Forelimb muscle (tissue), 1 donor: ENCODE measurements around the gene WDFY2. TPM values are rescaled to one million over a fixed set of nuclear protein-coding genes. Genes with fewer than 3 reads are reported as not detected.
"Not testable (repeated sequence)": the region's sequence is repeated elsewhere in the genome, so short reads cannot be mapped to it uniquely, and the experiment has no call there.

Source experiments
- DNase-seq: peaks from one replicate; pipeline ENCODE4 v3.0.0-alpha.2; 2013; ENCODE audit warnings: low read depth
- polyA plus RNA-seq: library from polyadenylated mRNA; unstranded; fragments of 120-200 nt; gene quantifications from one replicate; pipeline ENCODE4 v1.2.1, GENCODE V29; 2013; ENCODE audit not compliant: insufficient read length

WDFY2 gene
- polyA plus RNA-seq, 1 donor: 8.3 TPM

DNA sequence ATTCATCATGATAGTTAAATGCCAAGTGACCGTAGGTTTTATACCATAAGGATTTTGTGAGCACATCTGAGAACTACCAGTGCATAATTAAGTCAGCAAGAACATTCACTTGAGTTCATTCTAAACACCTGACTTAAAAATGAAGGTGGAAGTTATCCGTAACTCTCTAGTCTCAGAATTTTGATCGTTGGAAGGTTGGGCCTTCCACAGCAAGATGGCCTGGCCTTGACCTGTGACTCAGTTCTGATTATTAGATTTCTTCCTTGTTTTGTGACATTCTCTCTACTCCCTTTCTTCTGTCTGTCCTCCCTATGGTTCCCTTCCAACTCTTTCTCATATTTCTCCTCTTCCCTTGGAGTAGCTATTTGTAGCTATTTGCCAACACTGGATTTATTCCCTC, 20.0 kb upstream of the WDFY2 start:
- DNase-seq: no peak

DNA sequence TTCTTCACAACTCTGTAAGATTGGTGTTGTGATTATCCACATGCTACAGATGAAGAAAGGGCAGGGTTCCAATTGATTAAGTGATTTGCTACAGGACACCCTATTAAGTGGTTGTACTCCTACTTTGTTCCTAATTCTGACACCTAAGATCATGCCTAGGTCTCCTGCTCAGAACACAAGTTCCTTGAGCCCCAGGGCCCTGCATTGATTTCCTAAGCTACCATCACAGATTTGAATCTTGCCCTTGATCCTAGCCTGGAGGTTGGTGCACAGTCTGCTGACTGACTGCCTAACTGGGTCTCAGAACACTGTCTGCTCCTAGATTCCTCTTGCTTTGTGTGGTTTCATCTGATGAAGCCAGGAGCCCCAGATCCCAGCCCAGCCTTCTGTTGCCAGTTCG, 19.6 kb upstream of the WDFY2 start:
- no peak for DNase-seq

DNA sequence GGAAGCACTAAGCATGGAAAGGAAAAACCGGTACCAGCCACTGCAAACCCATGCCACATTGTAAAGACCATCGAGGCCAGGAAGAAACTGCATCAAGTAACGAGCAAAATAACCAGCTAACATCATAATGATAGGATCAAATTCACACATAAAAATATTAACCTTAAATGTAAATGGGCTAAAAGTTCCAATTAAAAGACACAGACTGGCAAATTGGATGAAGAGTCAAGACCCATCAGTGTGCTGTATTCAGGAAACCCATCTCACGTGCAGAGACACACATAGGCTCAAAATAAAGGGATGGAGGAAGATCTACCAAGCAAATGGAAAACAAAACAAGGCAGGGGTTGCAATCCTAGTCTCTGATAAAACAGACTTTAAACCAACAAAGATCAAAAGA, 15.3 kb upstream of the WDFY2 start:
- DNase-seq: not testable (repeated sequence)

DNA sequence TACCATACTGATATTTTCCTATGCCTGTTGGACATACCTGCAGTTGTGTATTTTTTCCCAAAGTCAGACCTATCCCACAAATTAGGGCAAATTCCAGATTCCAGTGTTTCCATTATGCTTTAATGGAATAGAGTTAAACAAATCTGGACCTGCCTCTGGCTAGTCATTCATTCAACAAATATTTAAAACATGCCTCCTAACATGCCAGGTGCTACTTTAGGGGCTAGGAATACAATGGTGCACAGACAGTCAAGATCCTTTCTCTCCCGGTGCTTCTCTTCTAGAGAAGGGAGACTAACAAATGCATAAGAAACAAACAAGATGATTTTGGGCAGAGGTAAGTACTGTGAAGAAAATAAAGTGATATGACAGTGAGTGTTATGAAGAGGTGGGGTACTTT, 7.5 kb upstream of the WDFY2 start:
- no peak for DNase-seq

DNA sequence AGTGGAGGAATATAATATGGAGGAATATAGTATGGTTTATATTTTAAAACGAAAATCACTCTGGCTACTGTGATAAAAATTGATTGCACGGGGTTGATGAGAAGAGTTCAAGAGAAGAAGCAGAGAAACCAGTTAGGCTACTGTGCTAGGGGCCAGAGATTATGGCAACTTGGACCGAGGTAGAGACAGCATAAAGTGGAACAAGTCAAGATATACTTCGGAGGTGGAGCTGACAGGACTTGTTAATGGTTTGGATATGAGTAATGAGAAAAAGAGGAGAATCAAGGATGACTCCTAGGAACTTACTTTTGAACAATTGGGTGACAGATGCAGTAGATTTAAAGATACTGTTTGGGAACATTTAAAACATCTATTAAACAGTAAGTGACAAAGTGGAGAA, 6.6 kb upstream of the WDFY2 start:
- DNase-seq: no peak

DNA sequence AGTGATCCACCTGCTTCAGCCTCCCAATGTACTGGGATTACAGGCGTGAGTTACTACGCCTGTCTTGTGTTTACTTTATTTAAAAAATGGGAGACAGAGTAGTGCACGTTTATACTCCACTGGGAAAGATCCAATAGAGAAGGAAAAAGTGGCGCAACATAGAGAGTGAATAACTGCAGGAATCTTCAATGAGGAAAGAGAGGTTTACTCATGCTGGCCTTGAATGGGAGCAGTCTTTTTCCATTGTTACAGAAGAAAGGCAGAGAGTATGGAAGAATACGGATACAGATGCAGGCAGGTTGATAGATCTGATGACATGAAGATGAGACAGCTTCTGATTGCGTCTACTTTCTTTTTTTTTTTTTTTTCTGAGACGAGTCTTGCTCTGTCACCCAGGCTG, 4.6 kb upstream of the WDFY2 start:
- no peak for DNase-seq

DNA sequence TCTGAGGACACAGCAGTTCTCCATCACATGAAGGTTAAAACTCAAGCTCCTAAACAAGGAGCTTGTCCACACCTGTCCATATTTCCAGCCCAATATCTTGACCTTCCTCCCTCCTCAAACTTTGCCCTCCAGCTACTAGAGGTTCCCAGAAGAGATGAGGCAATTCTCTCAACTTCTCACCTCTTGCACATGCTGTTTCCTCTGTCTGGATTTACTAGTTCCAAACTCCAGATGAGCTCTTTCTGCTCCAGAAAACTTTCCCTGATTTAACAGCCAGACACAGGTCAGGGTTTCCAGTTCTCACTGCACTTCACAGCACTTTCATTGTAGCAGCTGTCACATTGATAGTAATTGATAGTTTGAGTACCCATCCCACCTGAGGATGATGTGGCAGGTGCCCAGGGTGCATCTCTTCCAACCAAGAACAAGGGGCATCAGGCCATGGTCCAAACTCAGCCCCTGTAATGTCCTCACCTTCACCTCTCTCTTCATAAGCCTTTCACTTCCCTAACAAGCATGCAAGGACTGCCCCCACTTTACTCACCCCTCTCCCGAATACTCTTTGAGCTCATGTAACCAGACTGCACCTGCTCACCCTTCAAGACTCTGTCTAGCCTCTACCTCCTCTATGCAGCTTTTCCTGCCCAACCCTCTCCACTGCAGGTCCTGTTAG, 3.0 kb upstream of the WDFY2 start:
- no peak for DNase-seq

DNA sequence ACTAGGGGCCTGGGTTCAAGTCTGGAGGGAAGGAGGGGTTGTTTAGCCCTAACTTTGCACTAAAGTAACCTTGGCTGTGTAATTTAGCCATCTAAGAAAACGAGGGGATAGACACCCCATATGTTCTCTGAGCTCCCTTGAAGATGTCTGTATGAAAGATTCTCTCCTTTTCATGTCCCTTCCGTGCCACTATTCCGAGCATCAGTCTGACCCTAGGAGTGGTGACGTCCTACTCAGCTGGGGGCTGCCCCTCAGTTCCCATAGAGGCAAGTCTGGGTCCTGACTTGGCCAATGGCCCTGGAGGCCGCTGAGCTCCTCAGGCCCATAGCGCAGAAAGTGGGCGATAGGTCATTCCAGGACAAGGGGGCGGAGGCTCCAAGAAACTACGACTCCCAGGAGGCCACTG, 790 bp upstream of the WDFY2 start:
- no peak for DNase-seq

DNA sequence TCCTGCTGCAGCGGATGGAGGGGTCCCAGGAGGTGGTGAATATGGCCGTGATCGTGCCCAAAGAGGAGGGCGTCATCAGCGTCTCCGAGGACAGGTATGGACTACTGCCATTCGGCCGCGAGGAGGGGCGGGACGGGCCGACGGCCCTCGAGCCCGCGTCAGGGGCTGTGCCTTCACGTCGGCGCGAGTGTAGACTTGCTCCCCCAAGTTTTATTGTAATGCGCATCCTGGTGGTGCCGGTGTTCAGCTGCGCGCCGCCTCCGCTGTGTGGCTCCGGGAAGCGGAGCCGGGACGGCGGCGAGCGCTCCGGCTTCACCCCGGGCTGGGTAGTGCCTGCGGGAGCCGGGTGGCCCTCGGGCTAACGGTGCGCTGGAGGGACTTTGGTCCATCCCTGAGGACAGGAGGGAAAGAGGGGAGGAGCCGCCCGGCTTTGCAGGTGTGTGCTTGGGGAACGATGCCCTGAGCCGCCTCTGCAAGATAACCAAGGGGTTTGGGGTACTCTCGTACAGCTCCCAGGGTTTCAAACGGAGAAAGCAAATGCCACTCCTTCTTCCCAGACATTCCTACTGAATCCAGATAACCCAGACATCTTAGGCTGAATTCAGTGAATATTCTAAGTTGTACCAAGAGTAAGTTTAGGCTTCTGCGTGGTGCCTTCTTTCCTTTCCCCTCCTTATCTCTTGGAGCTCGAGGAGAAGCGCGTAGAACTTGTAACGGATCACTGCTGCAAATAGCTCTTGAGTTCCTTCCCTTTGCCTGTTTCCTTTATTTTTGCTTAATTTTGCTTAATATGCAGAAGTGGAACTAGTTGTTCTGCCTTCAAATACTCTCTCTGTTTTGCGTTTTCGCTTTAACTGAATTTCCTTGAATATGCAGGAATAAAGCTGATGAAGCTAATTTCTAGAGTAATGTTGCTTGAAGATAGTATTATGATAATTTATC, 740 bp downstream of the WDFY2 start:
- no peak for DNase-seq

DNA sequence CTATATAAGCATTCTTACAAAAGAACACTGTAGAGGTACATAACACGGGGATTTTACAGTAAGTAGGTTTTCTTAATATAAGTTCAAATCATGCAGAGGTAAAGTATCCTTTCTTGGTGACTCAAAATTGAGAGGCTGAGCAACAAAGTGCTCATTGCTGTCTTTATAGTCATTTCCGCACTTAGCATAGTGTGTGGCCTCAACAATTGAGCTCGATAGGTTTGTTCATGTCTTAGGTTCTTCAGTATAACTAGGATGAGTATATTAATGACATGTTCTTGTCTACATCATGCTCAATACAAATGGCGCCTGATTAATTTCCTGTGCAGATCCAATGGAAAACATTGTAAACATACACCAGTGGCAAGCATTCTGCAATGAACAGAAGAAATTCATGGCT, 1.4 kb downstream of the WDFY2 start:
- DNase-seq: no peak

DNA sequence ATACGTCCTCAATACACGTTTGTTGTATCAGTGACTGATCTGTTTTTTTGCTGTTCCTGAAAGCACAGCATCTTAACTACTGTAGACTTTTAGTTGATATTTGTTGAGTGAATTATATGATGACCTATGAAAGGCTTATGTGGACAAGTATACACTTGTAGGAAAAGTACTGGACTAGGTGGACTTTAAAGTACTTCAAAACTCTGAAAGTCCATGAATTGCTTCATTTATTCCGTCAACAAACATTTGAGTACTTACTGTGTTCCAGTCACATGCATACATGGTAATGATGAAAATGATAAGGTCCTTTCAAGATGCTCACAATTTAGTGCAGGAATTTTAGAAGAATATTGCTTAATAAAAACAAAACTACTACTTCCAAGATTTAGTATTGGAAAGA, 3.1 kb downstream of the WDFY2 start:
- no peak for DNase-seq

DNA sequence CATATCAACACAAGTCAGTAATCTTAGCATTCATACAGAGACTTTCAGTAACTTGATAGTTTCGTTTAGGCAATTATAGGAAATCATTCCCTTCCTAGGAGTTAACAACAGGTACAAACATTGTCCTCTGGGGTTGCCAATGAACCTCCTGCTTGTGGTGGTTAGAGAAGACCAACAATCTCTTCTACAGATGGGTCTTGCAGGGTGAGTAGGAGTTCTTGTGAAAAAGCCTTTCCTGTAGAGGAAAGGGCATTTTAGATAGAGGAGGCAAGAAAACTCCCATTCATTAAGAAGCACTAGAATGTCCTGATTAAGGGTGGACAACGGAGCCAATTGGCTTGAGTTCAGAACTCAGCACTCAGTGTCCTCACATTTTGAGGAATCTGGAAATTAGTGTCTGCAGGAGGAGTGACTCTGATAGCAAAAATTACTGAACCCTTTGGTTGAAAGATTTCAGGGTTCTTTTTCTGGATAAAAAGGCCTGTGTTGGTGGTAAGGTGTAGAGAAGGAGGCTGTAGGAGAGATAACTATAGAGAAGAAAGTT, 4.2 kb downstream of the WDFY2 start:
- no peak for DNase-seq

DNA sequence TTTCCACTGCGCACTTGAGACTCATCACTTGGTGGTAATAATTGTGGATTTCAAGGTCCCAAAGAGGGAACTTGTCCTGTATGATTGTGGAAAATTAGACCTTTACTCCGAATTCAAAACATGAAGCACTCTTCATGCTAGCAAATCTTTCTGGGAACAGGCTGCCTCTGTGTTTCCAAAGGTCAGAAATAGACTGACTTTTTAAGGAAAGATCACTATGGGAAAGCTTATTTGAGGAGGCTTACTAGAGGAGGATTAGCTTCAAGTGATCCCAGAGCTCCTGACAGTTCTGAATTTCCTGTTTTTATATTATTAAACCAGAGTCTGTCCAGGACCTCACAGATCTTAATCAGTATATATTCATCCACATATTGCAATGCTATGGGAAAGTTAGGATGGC, 5.5 kb downstream of the WDFY2 start:
- no peak for DNase-seq

DNA sequence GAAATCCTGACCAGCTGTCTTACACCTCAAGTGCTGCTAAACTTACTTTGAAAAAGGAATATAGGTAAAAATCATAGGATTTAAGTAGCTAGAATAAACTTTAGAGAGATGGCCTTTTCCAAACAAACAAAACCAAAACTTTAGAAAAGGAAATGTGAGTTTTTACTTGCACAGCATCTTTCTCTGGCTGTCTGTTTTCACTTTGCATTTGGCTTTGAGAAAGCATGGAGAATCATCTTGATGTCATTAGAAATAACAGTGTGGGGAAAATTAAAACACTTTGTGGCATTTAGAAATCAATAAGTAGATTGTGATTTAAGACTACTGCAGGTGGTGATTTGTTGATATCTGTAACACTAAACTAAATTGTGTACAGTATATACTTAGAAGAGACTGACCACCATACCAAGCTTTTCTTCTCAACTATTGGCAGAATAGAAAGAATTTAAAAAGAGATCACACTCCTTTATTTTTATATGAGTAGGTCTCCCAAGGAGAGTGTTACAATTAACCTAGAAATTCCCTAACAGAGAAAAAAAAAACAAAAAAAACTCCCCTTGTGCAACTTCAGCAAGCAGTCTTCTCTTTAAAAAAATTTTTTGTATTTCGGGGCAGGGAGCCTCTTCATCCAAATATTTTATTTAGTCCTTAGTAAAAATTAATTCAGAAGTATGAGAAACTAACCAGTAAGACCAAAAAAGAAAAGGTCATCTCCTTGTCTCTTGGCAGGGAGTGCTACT, 6.1 kb downstream of the WDFY2 start:
- DNase-seq: no peak

DNA sequence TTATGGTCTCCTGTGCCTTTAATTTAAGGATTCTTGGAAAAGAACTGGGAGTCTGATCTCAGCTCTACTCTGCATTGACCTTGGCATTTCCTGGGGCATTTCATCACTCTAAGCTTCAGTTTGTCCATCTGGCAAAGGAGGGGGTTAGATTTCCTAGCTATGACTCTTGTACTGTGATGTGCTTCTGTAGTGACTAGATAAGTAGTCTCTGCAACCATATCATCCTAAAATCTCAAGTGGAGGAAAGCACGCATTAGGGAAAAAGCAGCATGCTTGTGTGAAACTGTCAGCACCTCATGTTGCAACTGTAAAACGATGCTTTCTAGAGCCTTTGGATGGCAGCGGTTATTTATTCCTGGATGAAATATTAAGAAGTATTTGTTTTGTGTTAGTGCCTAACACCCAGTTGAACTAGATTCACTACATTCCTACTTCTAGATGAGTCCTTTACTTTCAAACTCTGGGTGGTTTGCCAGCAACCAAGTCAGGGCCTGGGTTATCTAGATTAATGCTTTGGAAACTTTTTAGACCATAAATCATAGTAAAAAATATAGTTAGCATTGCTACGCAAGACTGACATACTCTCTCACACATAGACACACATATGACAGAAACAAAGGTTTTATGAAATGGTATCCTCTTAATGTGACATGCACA, 6.8 kb downstream of the WDFY2 start:
- no peak for DNase-seq

DNA sequence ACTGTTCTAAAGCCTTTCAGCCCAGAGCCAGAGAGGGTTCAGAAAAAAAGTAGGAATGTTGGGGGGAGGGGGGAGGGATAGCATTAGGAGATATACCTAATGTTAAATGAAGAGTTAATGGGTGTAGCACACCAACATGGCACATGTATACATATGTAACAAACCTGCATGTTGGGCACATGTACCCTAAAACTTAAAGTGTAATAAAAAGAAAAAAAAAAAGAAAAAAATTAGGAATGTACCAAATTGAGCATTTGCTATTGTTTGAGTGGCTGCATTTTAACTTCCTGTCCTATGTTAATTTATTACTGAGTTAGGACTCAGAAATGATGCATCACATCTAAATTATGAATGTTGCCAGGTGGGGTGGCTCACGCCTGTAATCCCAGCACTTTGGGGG, 7.7 kb downstream of the WDFY2 start:
- DNase-seq: not testable (repeated sequence)

DNA sequence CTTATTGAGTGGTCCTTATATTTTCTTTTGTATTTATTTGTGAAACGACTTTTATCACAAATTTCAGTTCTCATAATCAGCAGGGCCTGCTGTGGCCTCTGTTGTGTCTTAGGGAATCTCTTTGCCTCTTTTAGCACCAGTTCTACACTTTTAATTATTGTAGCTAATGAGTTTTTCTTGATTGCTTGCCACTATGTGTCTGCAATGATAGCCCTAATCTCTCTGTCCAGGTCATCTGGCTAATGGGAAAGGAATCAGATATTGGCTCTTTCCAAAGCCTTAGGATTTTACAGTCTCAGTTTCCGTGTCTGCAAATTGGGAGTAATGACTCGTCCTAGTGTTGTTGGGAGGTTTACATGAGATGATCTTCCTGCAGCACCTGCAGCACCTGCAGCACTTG, 10.2 kb downstream of the WDFY2 start:
- no peak for DNase-seq

DNA sequence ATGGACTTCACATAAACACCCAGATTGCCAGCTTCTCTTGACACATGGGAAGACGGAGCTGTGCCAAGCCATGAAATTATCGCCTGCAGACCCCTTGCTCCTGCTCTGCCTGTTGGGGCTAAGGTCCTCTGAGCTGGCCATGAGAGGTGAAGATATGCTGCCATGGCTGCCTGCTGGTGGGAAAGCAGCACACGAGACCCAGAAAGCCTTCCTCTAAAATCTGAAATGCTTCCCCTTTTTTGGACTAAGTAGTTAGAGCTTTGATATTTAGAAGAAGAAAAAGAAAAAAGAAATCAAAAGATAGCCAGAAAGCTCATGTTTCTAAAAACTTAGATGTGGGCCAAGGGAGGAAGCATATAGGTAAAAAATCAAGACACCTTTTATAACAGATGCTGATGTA, 11.2 kb downstream of the WDFY2 start:
- DNase-seq: no peak

DNA sequence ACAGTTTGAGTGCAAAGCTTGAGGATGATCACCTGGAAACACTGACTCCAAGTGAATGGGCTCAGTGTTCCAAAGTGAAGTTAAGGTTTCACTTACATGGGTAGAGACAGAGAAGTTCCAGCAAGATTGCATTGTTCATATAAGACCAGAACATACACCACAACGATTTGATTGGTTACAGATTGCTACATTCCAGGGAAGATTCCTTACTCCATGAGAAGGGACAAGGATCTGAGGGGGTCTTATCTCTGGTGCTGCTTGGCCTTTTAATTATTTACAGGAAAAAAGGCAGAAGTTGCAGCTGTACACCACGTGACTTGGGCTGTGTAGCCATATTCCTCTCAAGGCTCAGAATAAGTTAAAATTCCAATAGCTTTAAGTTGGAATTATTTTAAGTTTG, 12.3 kb downstream of the WDFY2 start:
- DNase-seq: no peak

DNA sequence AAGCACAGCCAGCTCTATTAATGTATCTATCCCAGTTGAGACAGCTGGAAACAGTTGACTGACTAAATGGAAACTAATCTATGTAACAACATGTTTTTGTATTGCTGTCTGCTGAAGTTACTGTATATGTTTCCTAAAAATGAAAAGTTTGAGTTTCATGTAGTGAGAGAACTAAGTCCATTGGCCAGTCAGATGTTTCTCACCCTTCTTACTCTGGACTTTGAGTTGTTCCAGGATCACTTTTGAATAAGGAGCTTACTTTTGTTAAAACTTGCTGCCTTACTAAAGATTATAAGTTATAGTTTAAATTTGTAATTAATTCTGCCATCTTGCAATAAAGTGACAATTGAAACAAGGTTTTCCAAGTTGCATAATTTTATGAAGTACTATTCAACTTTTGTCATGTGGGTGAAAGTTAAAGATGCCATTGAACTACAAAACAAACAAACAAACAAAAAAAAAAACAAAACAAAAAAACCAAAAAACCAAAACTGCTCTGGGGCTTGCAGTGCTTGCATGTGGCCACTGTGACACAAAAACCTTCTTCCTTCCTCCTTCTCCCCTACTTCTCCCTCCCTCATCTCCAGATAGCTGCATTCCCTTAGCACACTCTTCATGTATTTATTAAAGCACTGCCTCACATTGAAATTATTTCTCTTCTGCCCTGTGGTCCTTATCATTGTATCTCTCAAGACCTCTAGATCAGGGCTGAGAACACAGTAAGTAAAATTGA, 15.3 kb downstream of the WDFY2 start:
- DNase-seq: no peak

DNA sequence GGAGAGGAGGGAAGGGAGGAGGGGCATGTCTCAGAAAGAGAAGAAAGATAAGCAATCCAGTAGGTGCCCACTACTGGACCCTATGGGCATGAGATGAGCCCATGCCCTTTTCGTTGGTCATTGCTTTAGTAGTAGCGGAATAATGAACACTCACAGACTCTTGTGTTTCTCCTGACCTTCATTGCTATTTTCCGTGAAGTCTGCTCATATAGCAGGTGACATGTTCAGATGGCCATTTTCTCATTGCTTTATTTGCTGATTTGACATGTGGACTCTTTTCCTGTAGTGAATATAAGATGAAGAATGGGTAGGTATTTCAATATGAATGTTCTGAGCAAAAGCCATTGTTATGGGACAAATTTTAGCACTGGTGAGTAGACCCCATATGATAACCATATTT, 16.4 kb downstream of the WDFY2 start:
- DNase-seq: no peak
